ENCODE data around the gene GGA1. TPM values are rescaled to one million over a fixed set of nuclear protein-coding genes. Genes with fewer than 3 reads are reported as not detected.

GGA1 gene
- total and polyA plus RNA-seq, 9 of the 15 experiments (the other 6 are each of a cell fraction or from before 2014, with no cell fraction given) = 1.5 to 69.5 (median 31.6) TPM

DNA sequence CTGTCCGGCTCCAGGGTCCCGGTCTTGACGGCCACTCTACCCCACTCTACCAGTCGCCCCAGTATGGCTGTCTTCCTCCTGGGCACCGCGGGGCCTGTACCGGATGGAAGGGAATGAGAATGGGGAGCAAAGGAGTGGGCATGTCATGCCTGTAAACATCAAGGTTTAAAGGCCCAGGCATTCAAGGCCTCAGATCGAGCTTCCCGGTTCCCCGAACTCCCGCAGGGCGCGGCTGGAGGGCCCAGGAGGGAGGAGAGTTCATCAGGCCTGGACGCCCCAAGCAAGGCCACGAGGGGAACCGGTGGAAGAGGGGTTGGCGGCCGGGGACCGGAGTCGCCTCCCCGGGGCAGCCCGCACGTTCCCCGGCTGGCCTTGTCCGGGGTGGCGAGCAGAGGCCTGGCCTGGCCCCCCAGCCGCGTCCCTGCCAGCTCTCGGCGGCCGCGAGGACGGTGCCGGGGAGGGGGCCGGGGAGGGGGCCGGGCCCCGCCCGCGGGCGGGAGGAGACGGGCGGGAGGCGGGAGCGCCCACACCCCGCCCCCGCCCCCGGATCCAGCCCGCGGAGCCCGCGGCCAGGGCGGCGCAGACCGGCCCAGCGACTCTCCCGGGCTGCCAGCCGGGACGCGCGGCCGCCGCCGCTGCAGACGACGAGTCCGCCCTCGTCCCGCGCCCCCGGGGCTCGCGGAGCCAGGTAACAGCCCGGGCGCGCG, 48.6 kb upstream of the GGA1 start, which contains the start of gene CDC42EP1 (continued):
- TF ChIP-seq RAD21 (CRISPR knock-in tag; conservative IDR thresholded peaks at IDR 0.05 in 1 of 2, IDR thresholded peaks at IDR 0.05 in 1 of 2) (no peak), RBBP5 (IDR thresholded peaks at IDR 0.05; ENCODE audit: borderline replicate concordance, insufficient read depth, low read length, poor library complexity, severe bottlenecking) (peak; percentile 24), NR2F6 (CRISPR knock-in tag; IDR thresholded peaks at IDR 0.05) (no peak), BRF1 (IDR thresholded peaks at IDR 0.05; ENCODE audit: borderline replicate concordance, extremely low read depth, insufficient read length) (no peak), TAL1 (IDR thresholded peaks at IDR 0.05) (no peak), EP300 (IDR thresholded peaks at IDR 0.05; ENCODE audit: low read length) (no peak), TEAD1 (CRISPR knock-in tag; IDR thresholded peaks at IDR 0.05) (0 out of 4 replicates have a peak, but pooled peaks of 1 of the 2 experiments have one; percentile 22), GATAD2B (IDR thresholded peaks at IDR 0.05; ENCODE audit: borderline replicate concordance) (peak; percentile 84; the same call in 1 of the 2 replicates), NONO (IDR thresholded peaks at IDR 0.05; ENCODE audit: low read depth in 2 of 2, low read length in 1 of 2) (0 out of 4 replicates have a peak, but pooled peaks of 1 of the 2 experiments have one; percentile 24), VEZF1 (CRISPR knock-in tag; IDR thresholded peaks at IDR 0.05) (peak; percentile 98), KLF16 (IDR thresholded peaks at IDR 0.05) (no peak), MYC (IDR thresholded peaks at IDR 0.05; ENCODE audit: low read depth, low read length) (peak; percentile 54; the same call in 1 of the 2 replicates), MYC (CRISPR knock-in tag; IDR thresholded peaks at IDR 0.05; ENCODE audit: borderline replicate concordance, low read depth) (no peak), ZSCAN32 (CRISPR knock-in tag; IDR thresholded peaks at IDR 0.05) (no peak), GATAD2A (IDR thresholded peaks at IDR 0.05) (0 out of 2 replicates have a peak, but pooled peaks have one; percentile 26)
- TF ChIP-seq, protein P1, sequence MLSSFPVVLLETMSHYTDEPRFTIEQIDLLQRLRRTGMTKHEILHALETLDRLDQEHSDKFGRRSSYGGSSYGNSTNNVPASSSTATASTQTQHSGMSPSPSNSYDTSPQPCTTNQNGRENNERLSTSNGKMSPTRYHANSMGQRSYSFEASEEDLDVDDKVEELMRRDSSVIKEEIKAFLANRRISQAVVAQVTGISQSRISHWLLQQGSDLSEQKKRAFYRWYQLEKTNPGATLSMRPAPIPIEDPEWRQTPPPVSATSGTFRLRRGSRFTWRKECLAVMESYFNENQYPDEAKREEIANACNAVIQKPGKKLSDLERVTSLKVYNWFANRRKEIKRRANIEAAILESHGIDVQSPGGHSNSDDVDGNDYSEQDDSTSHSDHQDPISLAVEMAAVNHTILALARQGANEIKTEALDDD (IDR thresholded peaks at IDR 0.05) = no peak
- TF ChIP-seq, protein P2, sequence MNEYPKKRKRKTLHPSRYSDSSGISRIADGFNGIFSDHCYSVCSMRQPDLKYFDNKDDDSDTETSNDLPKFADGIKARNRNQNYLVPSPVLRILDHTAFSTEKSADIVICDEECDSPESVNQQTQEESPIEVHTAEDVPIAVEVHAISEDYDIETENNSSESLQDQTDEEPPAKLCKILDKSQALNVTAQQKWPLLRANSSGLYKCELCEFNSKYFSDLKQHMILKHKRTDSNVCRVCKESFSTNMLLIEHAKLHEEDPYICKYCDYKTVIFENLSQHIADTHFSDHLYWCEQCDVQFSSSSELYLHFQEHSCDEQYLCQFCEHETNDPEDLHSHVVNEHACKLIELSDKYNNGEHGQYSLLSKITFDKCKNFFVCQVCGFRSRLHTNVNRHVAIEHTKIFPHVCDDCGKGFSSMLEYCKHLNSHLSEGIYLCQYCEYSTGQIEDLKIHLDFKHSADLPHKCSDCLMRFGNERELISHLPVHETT (CRISPR knock-in tag; conservative IDR thresholded peaks at IDR 0.05 in 1 of 2, IDR thresholded peaks at IDR 0.05 in 1 of 2) = peak in 1 of 2 experiments; percentile 54; a peak in 1 of 4 replicates
- TF ChIP-seq, protein P3, sequence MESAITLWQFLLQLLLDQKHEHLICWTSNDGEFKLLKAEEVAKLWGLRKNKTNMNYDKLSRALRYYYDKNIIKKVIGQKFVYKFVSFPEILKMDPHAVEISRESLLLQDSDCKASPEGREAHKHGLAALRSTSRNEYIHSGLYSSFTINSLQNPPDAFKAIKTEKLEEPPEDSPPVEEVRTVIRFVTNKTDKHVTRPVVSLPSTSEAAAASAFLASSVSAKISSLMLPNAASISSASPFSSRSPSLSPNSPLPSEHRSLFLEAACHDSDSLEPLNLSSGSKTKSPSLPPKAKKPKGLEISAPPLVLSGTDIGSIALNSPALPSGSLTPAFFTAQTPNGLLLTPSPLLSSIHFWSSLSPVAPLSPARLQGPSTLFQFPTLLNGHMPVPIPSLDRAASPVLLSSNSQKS (CRISPR knock-in tag; IDR thresholded peaks at IDR 0.05) = no peak

Data from K562 (cell line).